ENCODE measurements around the gene SMIM41. TPM values are rescaled to one million over a fixed set of nuclear protein-coding genes. Genes with fewer than 3 reads are reported as not detected.

Gene SMIM41
- polyA plus RNA-seq, 2 of the 4 experiments (the other 2 are of a cell fraction), result not detected

DNA sequence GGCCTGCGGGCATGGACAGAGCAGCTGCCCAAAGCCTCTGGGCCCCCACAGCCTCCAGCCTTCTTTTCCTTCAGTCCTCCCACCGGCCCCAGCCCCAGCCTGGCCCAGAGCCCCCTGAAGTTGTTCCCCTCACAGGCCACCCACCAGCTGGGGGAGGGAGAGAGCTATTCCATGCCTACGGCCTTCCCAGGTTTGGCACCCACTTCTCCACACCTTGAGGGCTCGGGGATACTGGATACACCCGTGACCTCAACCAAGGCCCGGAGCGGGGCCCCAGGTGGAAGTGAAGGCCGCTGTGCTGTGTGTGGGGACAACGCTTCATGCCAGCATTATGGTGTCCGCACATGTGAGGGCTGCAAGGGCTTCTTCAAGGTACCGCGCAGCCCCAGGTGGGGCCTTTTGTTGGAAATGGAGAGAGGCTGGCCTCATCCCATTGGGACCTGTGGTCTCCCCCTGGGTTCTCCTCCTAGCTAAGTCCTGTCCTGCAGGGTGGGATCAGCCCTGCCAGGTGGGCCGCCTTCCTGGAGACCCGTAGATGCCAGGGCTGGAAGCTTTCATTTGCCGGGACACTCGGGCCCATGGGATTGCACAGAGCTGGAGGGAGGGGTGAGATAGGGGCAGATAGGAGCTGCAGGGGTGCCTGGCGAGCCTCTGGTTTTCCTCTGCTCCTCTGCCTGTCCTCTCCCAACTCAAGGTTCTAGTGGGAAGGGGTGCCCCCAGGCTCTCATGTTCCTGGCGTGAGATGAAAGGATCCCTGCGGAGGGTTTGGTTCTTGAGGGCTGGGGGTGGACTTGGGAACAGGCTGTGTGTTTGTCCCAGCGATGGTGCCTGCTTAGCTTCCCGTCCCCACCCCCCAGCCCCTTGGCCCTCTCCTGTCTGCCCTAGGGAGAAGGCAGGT, 24.4 kb upstream of the SMIM41 start (continued):
- TF ChIP-seq EHMT2 (IDR thresholded peaks at IDR 0.05; ENCODE audit: low read depth) (no peak), HEYL (CRISPR knock-in tag; IDR thresholded peaks at IDR 0.05) (0 out of 2 replicates have a peak, but pooled peaks have one; percentile 14), EHF (CRISPR knock-in tag; IDR thresholded peaks at IDR 0.05) (0 out of 2 replicates have a peak, but pooled peaks have one; percentile 47), JUN (IDR thresholded peaks at IDR 0.05) (no peak), HOXA7 (CRISPR knock-in tag; IDR thresholded peaks at IDR 0.05) (peak; percentile 96), CBX8 (IDR thresholded peaks at IDR 0.05) (no peak), RARB (CRISPR knock-in tag; IDR thresholded peaks at IDR 0.05) (peak; percentile 80), FOSB (CRISPR knock-in tag; IDR thresholded peaks at IDR 0.05) (peak; percentile 92)

DNA sequence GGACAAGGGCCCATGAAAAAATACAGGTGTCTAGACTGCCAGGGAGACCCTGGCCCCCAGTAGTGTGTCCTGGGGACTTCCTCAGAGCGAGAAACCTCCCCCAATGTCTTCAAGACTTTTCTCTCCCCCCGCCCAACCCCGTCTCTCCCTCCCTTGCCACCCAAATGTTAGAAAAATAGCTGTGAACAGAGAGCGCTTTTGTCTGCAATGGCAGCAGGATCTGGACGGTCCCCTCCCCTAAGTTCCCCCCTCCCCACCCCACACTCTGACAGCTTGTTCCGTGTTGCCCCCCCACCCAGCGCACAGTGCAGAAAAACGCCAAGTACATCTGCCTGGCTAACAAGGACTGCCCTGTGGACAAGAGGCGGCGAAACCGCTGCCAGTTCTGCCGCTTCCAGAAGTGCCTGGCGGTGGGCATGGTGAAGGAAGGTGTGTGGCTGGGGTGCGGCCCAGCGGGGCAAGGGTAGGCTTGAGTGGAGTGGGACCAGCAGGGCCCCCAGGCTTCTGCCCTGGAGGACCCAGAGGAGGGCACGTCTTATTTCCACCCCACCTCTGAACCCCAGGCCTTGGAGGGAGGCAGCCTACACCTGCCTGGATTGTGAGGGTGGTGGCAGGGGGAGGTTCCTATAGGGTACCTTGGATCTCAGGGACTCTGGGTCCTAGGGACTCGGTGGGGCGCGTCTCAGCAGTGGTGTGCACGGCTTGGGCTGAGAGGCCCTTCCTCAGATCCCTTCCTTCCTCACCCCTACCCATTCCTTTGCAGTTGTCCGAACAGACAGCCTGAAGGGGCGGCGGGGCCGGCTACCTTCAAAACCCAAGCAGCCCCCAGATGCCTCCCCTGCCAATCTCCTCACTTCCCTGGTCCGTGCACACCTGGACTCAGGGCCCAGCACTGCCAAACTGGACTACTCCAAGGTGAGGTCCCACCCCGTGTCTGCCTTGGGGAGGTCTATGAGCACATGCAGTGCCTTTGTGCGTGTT, 23.5 kb upstream of the SMIM41 start:
- TF ChIP-seq NFE2L2 (conservative IDR thresholded peaks at IDR 0.05; ENCODE audit: low read length), result no peak
- TF ChIP-seq, protein P1, sequence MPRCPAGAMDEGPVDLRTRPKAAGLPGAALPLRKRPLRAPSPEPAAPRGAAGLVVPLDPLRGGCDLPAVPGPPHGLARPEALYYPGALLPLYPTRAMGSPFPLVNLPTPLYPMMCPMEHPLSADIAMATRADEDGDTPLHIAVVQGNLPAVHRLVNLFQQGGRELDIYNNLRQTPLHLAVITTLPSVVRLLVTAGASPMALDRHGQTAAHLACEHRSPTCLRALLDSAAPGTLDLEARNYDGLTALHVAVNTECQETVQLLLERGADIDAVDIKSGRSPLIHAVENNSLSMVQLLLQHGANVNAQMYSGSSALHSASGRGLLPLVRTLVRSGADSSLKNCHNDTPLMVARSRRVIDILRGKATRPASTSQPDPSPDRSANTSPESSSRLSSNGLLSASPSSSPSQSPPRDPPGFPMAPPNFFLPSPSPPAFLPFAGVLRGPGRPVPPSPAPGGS (IDR thresholded peaks at IDR 0.05), result no peak
- TF ChIP-seq KDM1A (IDR thresholded peaks at IDR 0.05; ENCODE audit: low read depth), result no peak
- TF ChIP-seq, protein P2, sequence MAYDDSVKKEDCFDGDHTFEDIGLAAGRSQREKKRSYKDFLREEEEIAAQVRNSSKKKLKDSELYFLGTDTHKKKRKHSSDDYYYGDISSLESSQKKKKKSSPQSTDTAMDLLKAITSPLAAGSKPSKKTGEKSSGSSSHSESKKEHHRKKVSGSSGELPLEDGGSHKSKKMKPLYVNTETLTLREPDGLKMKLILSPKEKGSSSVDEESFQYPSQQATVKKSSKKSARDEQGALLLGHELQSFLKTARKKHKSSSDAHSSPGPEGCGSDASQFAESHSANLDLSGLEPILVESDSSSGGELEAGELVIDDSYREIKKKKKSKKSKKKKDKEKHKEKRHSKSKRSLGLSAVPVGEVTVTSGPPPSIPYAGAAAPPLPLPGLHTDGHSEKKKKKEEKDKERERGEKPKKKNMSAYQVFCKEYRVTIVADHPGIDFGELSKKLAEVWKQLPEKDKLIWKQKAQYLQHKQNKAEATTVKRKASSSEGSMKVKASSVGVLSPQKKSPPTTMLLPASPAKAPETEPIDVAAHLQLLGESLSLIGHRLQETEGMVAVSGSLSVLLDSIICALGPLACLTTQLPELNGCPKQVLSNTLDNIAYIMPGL (CRISPR knock-in tag; IDR thresholded peaks at IDR 0.05; ENCODE audit: borderline replicate concordance), result no peak
- TF ChIP-seq POLR2A (IDR thresholded peaks at IDR 0.05; ENCODE audit: low read length), result no peak
- TF ChIP-seq TFCP2L1 (CRISPR knock-in tag; IDR thresholded peaks at IDR 0.05), result peak; percentile 90
- TF ChIP-seq CEBPB (IDR thresholded peaks at IDR 0.05), result no peak
- TF ChIP-seq RARB (CRISPR knock-in tag; IDR thresholded peaks at IDR 0.05), result peak; percentile 58; the same call in 1 of the 2 replicates
- no peak for TF ChIP-seq HOXB13 (CRISPR knock-in tag; IDR thresholded peaks at IDR 0.05; ENCODE audit: low read depth)
- no peak for TF ChIP-seq RFX5 (IDR thresholded peaks at IDR 0.05)
- no peak for TF ChIP-seq JUNB (IDR thresholded peaks at IDR 0.05)
- no peak for TF ChIP-seq GATA3 (IDR thresholded peaks at IDR 0.05; ENCODE audit: borderline replicate concordance)
- TF ChIP-seq TP53 (CRISPR knock-in tag; IDR thresholded peaks at IDR 0.05), result peak; percentile 77
- TF ChIP-seq, protein P3, sequence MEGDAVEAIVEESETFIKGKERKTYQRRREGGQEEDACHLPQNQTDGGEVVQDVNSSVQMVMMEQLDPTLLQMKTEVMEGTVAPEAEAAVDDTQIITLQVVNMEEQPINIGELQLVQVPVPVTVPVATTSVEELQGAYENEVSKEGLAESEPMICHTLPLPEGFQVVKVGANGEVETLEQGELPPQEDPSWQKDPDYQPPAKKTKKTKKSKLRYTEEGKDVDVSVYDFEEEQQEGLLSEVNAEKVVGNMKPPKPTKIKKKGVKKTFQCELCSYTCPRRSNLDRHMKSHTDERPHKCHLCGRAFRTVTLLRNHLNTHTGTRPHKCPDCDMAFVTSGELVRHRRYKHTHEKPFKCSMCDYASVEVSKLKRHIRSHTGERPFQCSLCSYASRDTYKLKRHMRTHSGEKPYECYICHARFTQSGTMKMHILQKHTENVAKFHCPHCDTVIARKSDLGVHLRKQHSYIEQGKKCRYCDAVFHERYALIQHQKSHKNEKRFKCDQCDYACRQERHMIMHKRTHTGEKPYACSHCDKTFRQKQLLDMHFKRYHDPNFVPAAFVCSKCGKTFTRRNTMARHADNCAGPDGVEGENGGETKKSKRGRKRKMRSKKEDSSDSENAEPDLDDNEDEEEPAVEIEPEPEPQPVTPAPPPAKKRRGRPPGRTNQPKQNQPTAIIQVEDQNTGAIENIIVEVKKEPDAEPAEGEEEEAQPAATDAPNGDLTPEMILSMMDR (IDR thresholded peaks at IDR 0.05), result no peak
- no peak for TF ChIP-seq ESRRA (IDR thresholded peaks at IDR 0.05; ENCODE audit: borderline replicate concordance, low read length)
- TF ChIP-seq, protein P4, sequence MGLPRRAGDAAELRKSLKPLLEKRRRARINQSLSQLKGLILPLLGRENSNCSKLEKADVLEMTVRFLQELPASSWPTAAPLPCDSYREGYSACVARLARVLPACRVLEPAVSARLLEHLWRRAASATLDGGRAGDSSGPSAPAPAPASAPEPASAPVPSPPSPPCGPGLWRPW (IDR thresholded peaks at IDR 0.05), result no peak
- TF ChIP-seq NPAS2 (CRISPR knock-in tag; IDR thresholded peaks at IDR 0.05; ENCODE audit: borderline replicate concordance), result no peak
- TF ChIP-seq HOXA7 (CRISPR knock-in tag; IDR thresholded peaks at IDR 0.05), result peak; percentile 92
- TF ChIP-seq, protein P5, sequence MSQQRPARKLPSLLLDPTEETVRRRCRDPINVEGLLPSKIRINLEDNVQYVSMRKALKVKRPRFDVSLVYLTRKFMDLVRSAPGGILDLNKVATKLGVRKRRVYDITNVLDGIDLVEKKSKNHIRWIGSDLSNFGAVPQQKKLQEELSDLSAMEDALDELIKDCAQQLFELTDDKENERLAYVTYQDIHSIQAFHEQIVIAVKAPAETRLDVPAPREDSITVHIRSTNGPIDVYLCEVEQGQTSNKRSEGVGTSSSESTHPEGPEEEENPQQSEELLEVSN (IDR thresholded peaks at IDR 0.05; ENCODE audit: borderline replicate concordance, low read depth), result no peak
- peak; percentile 60 for TF ChIP-seq POLR2AphosphoS2 (conservative IDR thresholded peaks at IDR 0.05; ENCODE audit: low read length)
- no peak for TF ChIP-seq JUN (IDR thresholded peaks at IDR 0.05)
- peak; percentile 77 for TF ChIP-seq FOSB (CRISPR knock-in tag; IDR thresholded peaks at IDR 0.05)
- TF ChIP-seq ZFP36 (IDR thresholded peaks at IDR 0.05; ENCODE audit: borderline replicate concordance, partially characterized antibody), result no peak
- TF ChIP-seq RNF2 (IDR thresholded peaks at IDR 0.05; ENCODE audit: borderline replicate concordance, low read depth), result no peak
- no peak for TF ChIP-seq ZNF302 (CRISPR knock-in tag; IDR thresholded peaks at IDR 0.05)
- TF ChIP-seq SMC3 (IDR thresholded peaks at IDR 0.05), result no peak
- TF ChIP-seq PHF8 (IDR thresholded peaks at IDR 0.05; ENCODE audit: borderline replicate concordance, low read depth), result no peak
- 88% methylated on average over 26 of the region's 27 CpGs for WGBS (ENCODE audit: missing lambda C conversion rate)
- CTCF ChIA-PET, result interaction anchor here (0.7 to 42.5 kb wide), 8 partner anchors 12 to 129 kb away, joined by 3 to 1730 read pairs (median 4); no protein-coding TSS in a partner anchor
- POLR2A ChIA-PET, result no interaction called here
- peaks cover 22% of the 10 kb centered on the region for H3K4me1 ChIP-seq
- FAIRE-seq (no peak), ATAC-seq (no peak), DNase-seq (ENCODE audit: low read depth in 1 of 2, low spot score in 1 of 2) (peak in 1 of 2 experiments; percentile 63)
- H3K4me3 ChIP-seq, result no peak overlapping the region
- no peak overlapping the region for H3K27ac ChIP-seq
- H3K4me2 ChIP-seq, result no peak overlapping the region
- no peaks in the 10 kb centered on the region for H3K9me3 ChIP-seq
